HepG2 (cell line): ENCODE data around the gene CUL9. TPM values are rescaled to one million over a fixed set of nuclear protein-coding genes. Genes with fewer than 3 reads are reported as not detected.
A peak's percentile ranks its signal among the peaks of the same experiment; 100 is the strongest.

ENCODE experiments used
- ATAD3A ChIP-seq: sonication (generic); formaldehyde crosslinking; IDR thresholded peaks from 2 replicates; pipeline ENCODE4 v1.4.0; 2020; ENCODE audit warnings: missing genetic modification reagents
- HNRNPH1 ChIP-seq: fragments of 200-400 bp; formaldehyde crosslinking; optimal IDR thresholded peaks from 2 replicates; pipeline ENCODE3; 2017; ENCODE audit warnings: mild to moderate bottlenecking, low read depth, low read length
- ISL2 ChIP-seq: sonication (generic); formaldehyde crosslinking; IDR thresholded peaks from 2 replicates; pipeline ENCODE4 v1.5.0; 2020; ENCODE audit warnings: missing genetic modification reagents
- MAFK ChIP-seq, 2 experiments: IDR thresholded peaks in 1 of 2; conservative IDR thresholded peaks in 1 of 2; 2 replicates each; pipeline ENCODE4 v1.6.1; 2011; ENCODE audit warnings: improper control_type of control experiment in 2 of 2, low read length in 2 of 2
- MED1 ChIP-seq: sonication (generic); formaldehyde crosslinking; IDR thresholded peaks from 2 replicates; pipeline ENCODE4 v1.4.0; 2020; ENCODE audit warnings: missing genetic modification reagents
- MEIS2 ChIP-seq: sonication (generic); formaldehyde crosslinking; IDR thresholded peaks from 2 replicates; pipeline ENCODE4 v1.9.0; 2021; ENCODE audit warnings: mild to moderate bottlenecking, missing genetic modification reagents
- NFIB ChIP-seq: sonication (generic); formaldehyde crosslinking; IDR thresholded peaks from 2 replicates; pipeline ENCODE4 v1.9.0; 2021; ENCODE audit warnings: missing genetic modification reagents, mild to moderate bottlenecking, borderline replicate concordance
- PPARG ChIP-seq: conservative IDR thresholded peaks from 2 replicates; pipeline ENCODE4 v1.6.1; 2016; ENCODE audit warnings: missing biosample characterization, missing genetic modification reagents
- ZNF24 ChIP-seq: fragments of 450-650 bp; IDR thresholded peaks from 2 replicates; pipeline ENCODE4 v1.6.1; 2017; ENCODE audit warnings: antibody characterized with exemption, mild to moderate bottlenecking
- ZNF317 ChIP-seq: sonication (generic); formaldehyde crosslinking; IDR thresholded peaks from 2 replicates; pipeline ENCODE4 v1.5.0; 2020; ENCODE audit warnings: mild to moderate bottlenecking, missing genetic modification reagents
- ZNF451 ChIP-seq: sonication (generic); formaldehyde crosslinking; IDR thresholded peaks from 2 replicates; pipeline ENCODE4 v1.5.0; 2020; ENCODE audit warnings: mild to moderate bottlenecking, missing genetic modification reagents
- ZNF468 ChIP-seq: sonication (generic); formaldehyde crosslinking; IDR thresholded peaks from 2 replicates; pipeline ENCODE4 v1.8.0; 2022; ENCODE audit warnings: mild to moderate bottlenecking, moderate library complexity, missing genetic modification reagents
- ZNF563 ChIP-seq: sonication (generic); formaldehyde crosslinking; IDR thresholded peaks from 2 replicates; pipeline ENCODE4 v1.8.0; 2022; ENCODE audit warnings: mild to moderate bottlenecking, moderate library complexity, missing genetic modification reagents
- ZNF7 ChIP-seq: IDR thresholded peaks from 2 replicates; pipeline ENCODE4 v1.6.1; 2016; ENCODE audit warnings: missing biosample characterization, missing genetic modification reagents
- ZNF724P ChIP-seq: sonication (generic); formaldehyde crosslinking; IDR thresholded peaks from 2 replicates; pipeline ENCODE4 v1.8.0; 2022; ENCODE audit warnings: missing genetic modification reagents, borderline replicate concordance
- ZNF737 ChIP-seq: sonication (generic); formaldehyde crosslinking; IDR thresholded peaks from 2 replicates; pipeline ENCODE4 v1.5.0; 2020; ENCODE audit warnings: missing genetic modification reagents, mild to moderate bottlenecking, borderline replicate concordance
- ZNF878 ChIP-seq: sonication (generic); formaldehyde crosslinking; IDR thresholded peaks from 2 replicates; pipeline ENCODE4 v1.8.1; 2023; ENCODE audit warnings: mild to moderate bottlenecking, missing genetic modification reagents, moderate library complexity
- ZNF879 ChIP-seq: sonication (generic); formaldehyde crosslinking; IDR thresholded peaks from 2 replicates; pipeline ENCODE4 v1.8.1; 2023; ENCODE audit warnings: missing genetic modification reagents
- polyA plus RNA-seq, 8 experiments: library from polyadenylated mRNA; depleted of rRNA in 3 of 8; stranded (reverse) in 7 of 8; unstranded in 1 of 8; fragments of >200 nt; fragmentation: Illumina TruSeq in 4 of 8; extraction: Trizol in 4 of 8; gene quantifications; 2 replicates each; pipeline versions ENCODE4 v1.2.1 to v1.2.3, GENCODE V29; 2011 to 2016; ENCODE audit warnings: low read depth in 4 of 8, missing spikeins in 1 of 8, mixed read lengths in 1 of 8; ENCODE audit not compliant: insufficient read depth in 1 of 8
- total RNA-seq, 5 experiments: library from RNA; depleted of rRNA; stranded (reverse); fragments of >200 nt; fragmentation: Illumina TruSeq; extraction: Trizol; gene quantifications; 2 replicates each; pipeline ENCODE4 v1.2.3, GENCODE V29; 2016; ENCODE audit warnings: low read depth in 1 of 5
- TF ChIP-seq, protein P1 (sequence below): IDR thresholded peaks from 2 replicates; pipeline ENCODE4 v1.4.0; 2020; ENCODE audit warnings: mild to moderate bottlenecking, missing genetic modification reagents
- TF ChIP-seq, protein P2 (sequence below): sonication (generic); formaldehyde crosslinking; IDR thresholded peaks from 2 replicates; pipeline ENCODE4 v1.4.0; 2020; ENCODE audit warnings: mild to moderate bottlenecking, low read depth, missing genetic modification reagents
- TF ChIP-seq, protein P3 (sequence below): sonication (generic); formaldehyde crosslinking; IDR thresholded peaks from 2 replicates; pipeline ENCODE4 v1.4.0; 2020; ENCODE audit warnings: missing genetic modification reagents
- TF ChIP-seq, protein P4 (sequence below), 2 experiments: fragments of 450-650 bp in 1 of 2; sonication (generic) in 1 of 2; formaldehyde crosslinking; IDR thresholded peaks; 2 replicates each; pipeline versions ENCODE4 v1.5.0 to v1.8.0; 2020 to 2022; ENCODE audit warnings: mild to moderate bottlenecking in 1 of 2, missing genetic modification reagents in 1 of 2
- TF ChIP-seq, protein P5 (sequence below): sonication (generic); formaldehyde crosslinking; IDR thresholded peaks from 2 replicates; pipeline ENCODE4 v1.8.0; 2023; ENCODE audit warnings: mild to moderate bottlenecking, missing genetic modification reagents

Gene CUL9
- total and polyA plus RNA-seq, 2 of the 13 experiments (the other 11 are each of a cell fraction or from before 2014, with no cell fraction given), result 11.4 to 13.7 TPM

DNA sequence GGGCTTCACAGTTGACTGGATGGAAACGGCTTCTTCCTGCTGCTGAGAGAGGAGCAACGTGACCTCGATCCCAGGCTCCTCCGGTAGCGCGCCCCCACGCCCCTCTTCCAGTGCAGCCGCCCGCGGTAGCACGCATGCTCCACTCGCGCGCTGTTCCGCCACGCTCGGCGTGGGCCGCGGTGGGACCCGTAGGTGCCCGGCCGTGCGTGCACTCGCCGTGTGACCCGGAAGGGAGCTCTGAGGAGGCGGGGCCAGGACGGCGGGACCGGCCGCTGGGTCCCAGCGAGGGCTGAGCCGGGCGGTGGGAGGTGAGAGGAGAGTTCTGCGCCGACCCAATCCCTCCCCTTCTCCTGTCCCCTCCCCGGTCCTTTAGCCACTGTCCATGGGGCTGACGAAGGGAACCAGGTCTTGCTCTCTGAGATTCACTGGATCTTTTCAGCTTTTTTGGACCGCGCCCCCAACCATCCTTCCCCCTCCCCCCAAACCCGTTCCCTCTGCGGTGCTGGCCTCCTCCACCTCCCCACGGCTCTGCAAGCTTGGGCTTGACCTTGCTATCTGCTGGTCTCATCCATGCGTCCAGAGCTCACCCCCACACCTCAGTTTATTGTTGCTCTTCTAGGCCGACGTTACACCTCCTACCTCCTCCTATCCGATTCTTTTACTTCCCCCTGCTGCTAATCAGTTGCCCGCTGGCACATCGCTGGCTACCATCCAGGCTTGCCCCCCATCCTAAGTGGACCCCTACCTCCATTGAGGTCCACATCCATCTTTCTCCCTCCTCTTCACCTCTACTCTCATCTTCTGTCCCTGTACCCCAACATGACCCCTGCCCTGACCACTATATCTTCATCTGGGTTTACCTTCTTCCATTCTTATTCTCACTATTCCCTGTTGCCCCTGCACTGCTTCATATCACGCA lies at the start of gene CUL9 (continued):
- no peak for TF ChIP-seq ZNF317
- TF ChIP-seq, protein P1, sequence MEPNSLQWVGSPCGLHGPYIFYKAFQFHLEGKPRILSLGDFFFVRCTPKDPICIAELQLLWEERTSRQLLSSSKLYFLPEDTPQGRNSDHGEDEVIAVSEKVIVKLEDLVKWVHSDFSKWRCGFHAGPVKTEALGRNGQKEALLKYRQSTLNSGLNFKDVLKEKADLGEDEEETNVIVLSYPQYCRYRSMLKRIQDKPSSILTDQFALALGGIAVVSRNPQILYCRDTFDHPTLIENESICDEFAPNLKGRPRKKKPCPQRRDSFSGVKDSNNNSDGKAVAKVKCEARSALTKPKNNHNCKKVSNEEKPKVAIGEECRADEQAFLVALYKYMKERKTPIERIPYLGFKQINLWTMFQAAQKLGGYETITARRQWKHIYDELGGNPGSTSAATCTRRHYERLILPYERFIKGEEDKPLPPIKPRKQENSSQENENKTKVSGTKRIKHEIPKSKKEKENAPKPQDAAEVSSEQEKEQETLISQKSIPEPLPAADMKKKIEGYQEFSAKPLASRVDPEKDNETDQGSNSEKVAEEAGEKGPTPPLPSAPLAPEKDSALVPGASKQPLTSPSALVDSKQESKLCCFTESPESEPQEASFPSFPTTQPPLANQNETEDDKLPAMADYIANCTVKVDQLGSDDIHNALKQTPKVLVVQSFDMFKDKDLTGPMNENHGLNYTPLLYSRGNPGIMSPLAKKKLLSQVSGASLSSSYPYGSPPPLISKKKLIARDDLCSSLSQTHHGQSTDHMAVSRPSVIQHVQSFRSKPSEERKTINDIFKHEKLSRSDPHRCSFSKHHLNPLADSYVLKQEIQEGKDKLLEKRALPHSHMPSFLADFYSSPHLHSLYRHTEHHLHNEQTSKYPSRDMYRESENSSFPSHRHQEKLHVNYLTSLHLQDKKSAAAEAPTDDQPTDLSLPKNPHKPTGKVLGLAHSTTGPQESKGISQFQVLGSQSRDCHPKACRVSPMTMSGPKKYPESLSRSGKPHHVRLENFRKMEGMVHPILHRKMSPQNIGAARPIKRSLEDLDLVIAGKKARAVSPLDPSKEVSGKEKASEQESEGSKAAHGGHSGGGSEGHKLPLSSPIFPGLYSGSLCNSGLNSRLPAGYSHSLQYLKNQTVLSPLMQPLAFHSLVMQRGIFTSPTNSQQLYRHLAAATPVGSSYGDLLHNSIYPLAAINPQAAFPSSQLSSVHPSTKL (CRISPR knock-in tag), result peak; percentile 79
- no peak for TF ChIP-seq ZNF7 (CRISPR knock-in tag)
- TF ChIP-seq, protein P2, sequence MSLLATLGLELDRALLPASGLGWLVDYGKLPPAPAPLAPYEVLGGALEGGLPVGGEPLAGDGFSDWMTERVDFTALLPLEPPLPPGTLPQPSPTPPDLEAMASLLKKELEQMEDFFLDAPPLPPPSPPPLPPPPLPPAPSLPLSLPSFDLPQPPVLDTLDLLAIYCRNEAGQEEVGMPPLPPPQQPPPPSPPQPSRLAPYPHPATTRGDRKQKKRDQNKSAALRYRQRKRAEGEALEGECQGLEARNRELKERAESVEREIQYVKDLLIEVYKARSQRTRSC (CRISPR knock-in tag), result no peak
- no peak for TF ChIP-seq ZNF563 (CRISPR knock-in tag)
- no peak for TF ChIP-seq ZNF879 (CRISPR knock-in tag)
- TF ChIP-seq, protein P3, sequence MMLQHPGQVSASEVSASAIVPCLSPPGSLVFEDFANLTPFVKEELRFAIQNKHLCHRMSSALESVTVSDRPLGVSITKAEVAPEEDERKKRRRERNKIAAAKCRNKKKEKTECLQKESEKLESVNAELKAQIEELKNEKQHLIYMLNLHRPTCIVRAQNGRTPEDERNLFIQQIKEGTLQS, result no peak
- TF ChIP-seq ZNF737, result no peak
- TF ChIP-seq, protein P4, sequence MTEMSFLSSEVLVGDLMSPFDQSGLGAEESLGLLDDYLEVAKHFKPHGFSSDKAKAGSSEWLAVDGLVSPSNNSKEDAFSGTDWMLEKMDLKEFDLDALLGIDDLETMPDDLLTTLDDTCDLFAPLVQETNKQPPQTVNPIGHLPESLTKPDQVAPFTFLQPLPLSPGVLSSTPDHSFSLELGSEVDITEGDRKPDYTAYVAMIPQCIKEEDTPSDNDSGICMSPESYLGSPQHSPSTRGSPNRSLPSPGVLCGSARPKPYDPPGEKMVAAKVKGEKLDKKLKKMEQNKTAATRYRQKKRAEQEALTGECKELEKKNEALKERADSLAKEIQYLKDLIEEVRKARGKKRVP (CRISPR knock-in tag; IDR thresholded peaks at IDR 0.05), result peak in 1 of 2 experiments; percentile 57; a peak in 2 of 4 replicates
- TF ChIP-seq MAFK (conservative IDR thresholded peaks at IDR 0.05 in 1 of 2, IDR thresholded peaks at IDR 0.05 in 1 of 2; ENCODE audit: low read length in 2 of 2), result no peak
- no peak for TF ChIP-seq HNRNPH1
- peak; percentile 46; the same call in 1 of the 2 replicates for TF ChIP-seq ZNF468 (CRISPR knock-in tag)
- TF ChIP-seq ZNF451 (CRISPR knock-in tag), result peak; percentile 81
- TF ChIP-seq NFIB, result no peak
- no peak for TF ChIP-seq ZNF878 (CRISPR knock-in tag)
- TF ChIP-seq MED1 (CRISPR knock-in tag), result peak; percentile 69
- peak; percentile 81; the same call in 1 of the 2 replicates for TF ChIP-seq MEIS2 (CRISPR knock-in tag)
- TF ChIP-seq ZNF24, result no peak
- peak; percentile 72 for TF ChIP-seq ISL2
- TF ChIP-seq, protein P5, sequence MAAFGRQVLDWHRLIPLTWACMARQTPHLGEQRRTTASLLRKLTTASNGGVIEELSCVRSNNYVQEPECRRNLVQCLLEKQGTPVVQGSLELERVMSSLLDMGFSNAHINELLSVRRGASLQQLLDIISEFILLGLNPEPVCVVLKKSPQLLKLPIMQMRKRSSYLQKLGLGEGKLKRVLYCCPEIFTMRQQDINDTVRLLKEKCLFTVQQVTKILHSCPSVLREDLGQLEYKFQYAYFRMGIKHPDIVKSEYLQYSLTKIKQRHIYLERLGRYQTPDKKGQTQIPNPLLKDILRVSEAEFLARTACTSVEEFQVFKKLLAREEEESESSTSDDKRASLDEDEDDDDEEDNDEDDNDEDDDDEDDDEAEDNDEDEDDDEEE (CRISPR knock-in tag), result peak; percentile 26; the same call in 1 of the 2 replicates
- TF ChIP-seq ATAD3A (CRISPR knock-in tag), result no peak
- TF ChIP-seq ZNF724P (CRISPR knock-in tag), result peak; percentile 89; the same call in 1 of the 2 replicates
- TF ChIP-seq PPARG (CRISPR knock-in tag), result peak; percentile 48; the same call in 1 of the 2 replicates
